Tibial nerve (tissue), 3 donors: ENCODE results near the gene PRDM7.

Experiments
- CTCF ChIP-seq, 5 experiments: fragments of 200-600 bp in 3 of 5; fragments of 450-650 bp in 2 of 5; sonication (generic) in 3 of 5; IDR thresholded peaks; one replicate each; pipeline ENCODE4 v1.5.1; 2016 to 2019; ENCODE audit warnings: antibody characterized with exemption in 5 of 5, mild to moderate bottlenecking in 3 of 5, moderate library complexity in 2 of 5
- POLR2A ChIP-seq, 2 donors: fragments of 450-650 bp; IDR thresholded peaks; one replicate each; pipeline ENCODE4 v1.6.1; 2017; ENCODE audit warnings: antibody characterized with exemption in 2 of 2, mild to moderate bottlenecking in 2 of 2, moderate library complexity in 2 of 2

- TF ChIP-seq CTCF (IDR thresholded peaks at IDR 0.05) (no peak), POLR2A (IDR thresholded peaks at IDR 0.05) (no peak)
Measured at GRCh38 chr16:90053902-90054500, 23.1 kb downstream of the PRDM7 start.
